Posterior cingulate gyrus (tissue), 11 donors: ENCODE measurements around the gene LRRC55.

Experiments used
- DNase-seq, 10 donors: peaks; one replicate each; pipeline versions ENCODE4 v3.0.0 to v3.0.0-alpha.2; 2020 to 2021; ENCODE audit warnings: mixed read lengths in 3 of 10
- intact Hi-C: fragments of 100-400 bp; cut with DNase I; formaldehyde crosslinking; loops from one replicate; pipeline ENCODE4 v1.15.1; 2023

The LRRC55 gene

DNA sequence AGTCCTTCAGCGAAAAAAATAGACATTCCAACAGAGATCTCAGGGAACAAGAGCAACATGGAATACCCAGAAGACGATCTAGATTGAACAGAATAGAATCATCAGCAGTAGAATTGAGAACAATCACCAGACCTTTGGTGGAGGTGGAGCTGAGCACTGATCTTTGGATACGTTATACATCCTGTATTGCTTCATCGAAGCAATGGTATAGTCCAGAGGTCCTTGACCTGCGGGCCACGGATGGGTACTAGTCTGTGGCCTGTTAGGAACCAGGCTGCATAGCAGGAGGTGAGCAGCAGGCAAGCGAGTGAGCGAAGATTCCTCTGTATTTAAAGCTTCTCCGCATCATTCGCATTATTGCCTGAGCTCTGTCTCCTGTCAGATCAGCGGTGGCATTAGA, 17.6 kb downstream of the LRRC55 start:
- DNase-seq: no peak
- intact Hi-C loops: no loop called here

DNA sequence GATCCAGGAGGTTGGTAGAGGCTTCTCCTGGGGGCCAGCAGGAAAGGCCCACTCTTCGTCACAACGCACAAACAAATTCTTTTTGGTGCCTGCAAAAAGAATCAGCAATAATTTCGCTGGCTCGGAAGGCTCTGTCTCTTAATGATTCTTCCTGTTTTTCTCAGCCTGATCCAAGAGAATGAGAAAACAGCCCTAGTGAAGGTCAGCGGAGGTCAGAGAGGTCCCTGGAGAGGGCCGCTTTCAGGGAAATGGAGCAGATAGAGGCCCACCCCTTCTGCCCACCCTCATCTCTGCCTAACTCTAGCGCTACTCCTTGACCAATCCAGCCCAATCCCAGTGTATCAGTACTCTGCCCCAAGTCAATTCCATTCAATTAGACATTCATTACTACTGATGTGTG, 19.2 kb downstream of the LRRC55 start:
- intact Hi-C loops: no loop called here

DNA sequence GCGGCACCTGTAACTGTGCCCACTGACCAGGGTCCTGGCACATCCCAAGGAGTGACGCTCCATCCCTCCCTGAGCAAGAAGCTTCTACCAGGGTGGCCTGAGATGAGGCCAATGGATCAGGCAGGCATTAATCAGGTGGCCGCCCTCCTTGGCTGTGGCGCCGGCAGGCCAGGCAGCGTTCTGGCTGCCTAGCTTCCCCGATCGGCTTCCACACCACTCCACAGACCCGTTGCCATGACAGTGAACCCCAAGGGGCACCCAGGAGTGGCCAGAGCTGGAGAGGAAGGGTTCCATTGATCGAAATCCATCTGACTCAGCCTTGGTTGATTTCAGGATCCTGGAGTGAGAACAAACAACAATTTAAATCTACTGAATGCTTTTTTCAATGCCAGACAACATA, 20.5 kb downstream of the LRRC55 start:
- intact Hi-C loops: no loop called here
- peak in 3 of 10 donors; percentile 24 to 77 (median 32) for DNase-seq

More for the DNA sequence above, 19.2 kb downstream of the LRRC55 start:
- DNase-seq: no peak

DNA sequence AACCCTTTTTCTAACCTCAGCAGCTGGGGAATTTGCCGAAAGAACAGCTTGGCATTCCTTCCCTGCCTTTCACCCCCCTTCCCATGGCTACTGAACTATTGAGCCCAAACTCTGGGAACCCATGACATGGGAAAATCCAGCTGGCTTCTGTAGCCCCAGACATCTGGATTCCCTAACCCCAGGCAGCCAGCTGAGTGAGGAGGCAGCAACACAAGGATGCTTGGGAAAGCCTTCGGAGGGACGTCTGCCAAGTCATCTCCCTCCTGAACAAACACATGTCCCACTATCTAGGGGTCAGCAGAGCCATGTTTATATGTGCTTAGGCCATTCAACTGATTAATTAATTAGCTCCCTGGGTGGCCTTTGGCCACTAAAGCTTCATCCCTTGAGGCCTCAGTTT, 21.6 kb downstream of the LRRC55 start:
- no peak for DNase-seq
- intact Hi-C loops: no loop called here

DNA sequence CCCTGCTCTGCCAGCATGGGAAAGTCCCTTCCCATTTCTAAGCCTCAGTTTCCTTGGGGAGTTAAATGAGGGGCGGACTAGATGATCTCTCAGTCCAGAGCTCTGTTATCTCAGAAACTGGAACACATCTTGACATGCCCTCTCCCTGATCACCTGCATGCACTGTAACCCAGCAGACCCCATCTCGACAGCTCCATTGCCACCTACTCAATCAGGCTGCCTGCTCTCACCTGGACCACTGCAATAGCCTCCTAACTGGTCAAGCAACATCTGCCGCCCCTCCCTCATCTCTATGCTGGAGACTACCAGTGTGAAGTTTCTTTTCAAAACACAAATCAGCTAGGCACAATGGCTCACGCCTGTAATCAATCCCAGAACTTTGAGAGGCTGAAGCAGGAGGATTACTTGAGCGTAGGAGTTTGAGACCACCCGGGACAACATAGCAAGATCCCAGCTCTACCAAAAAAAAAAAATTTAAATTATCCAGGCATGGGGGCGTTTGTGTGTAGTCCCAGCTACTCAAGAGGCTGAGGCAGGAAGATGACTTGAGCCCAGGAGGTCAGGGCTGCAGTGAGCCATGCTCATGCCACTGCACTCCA, 22.2 kb downstream of the LRRC55 start:
- intact Hi-C loops: no loop called here

DNA sequence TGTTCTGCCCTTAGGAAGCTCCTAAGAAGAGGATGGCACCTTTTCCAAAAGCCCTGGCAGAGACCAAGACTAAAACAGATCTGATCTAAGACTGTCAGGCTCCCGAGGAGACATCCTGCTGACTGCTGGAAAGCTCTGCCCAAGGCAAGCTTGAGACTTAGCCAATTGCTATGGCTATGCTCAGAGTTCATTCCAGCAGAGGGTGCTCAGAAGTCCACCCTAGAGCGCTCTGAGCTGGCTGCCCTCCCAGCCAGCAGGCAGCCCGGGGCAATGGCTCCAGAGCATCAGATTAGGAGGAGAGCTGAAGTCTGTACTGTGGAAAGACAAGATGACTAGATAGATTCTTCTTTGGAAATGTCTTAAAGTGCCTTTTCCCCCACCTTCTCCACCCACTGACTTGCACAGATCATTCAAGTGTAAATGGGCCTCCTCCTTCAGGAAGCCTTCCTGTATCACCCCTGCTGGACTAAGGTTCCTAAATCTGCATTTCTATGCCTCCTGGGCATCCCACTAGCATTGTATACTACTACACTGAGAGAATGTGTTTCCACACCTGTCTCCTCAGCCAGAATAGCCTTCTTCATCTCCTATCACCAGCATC, 23.4 kb downstream of the LRRC55 start:
- DNase-seq: no peak
- intact Hi-C loops: no loop called here

More for the DNA sequence above, 22.2 kb downstream of the LRRC55 start:
- no peak for DNase-seq

DNA sequence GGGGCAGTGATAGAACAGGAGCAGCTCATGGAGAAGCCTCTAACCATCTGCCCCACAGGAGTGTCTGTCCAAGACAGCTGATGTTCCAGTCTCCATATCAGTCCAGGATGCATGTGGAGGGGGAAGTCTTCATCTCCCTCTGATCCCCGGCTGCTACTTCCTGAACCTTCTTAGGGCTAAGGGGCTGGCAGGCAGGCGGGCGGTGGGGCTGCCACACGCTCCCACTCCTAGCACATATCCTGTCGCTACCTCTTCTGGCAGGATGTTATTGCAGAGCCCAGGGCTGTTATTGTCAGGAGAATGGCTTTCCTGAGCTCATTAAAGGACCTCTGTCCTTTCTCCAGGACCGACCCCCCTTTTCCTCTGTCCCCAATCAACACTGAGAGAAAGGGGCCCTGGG, 25.4 kb downstream of the LRRC55 start:
- no peak for DNase-seq
- intact Hi-C loops: no loop called here

DNA sequence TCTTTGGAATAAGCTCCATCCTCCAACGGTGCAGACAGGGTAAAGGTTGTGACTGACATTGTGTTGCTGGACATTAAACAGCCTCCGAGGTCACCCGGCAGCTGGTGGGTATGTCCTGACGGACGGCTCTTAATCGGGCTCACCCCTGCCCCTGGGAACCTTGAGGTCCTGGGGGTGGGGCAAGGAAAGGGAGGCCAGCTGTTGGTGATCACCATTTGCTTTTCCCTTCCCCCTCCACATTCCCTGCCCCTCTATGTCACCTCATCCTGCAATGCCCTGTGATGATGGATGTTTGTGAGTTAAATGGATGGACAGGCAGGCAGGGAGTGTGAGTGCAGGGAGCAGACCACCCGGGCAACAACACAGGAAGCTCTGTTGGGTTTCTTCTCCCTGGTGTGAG, 29.0 kb downstream of the LRRC55 start:
- DNase-seq: no peak
- intact Hi-C loops: no loop called here

DNA sequence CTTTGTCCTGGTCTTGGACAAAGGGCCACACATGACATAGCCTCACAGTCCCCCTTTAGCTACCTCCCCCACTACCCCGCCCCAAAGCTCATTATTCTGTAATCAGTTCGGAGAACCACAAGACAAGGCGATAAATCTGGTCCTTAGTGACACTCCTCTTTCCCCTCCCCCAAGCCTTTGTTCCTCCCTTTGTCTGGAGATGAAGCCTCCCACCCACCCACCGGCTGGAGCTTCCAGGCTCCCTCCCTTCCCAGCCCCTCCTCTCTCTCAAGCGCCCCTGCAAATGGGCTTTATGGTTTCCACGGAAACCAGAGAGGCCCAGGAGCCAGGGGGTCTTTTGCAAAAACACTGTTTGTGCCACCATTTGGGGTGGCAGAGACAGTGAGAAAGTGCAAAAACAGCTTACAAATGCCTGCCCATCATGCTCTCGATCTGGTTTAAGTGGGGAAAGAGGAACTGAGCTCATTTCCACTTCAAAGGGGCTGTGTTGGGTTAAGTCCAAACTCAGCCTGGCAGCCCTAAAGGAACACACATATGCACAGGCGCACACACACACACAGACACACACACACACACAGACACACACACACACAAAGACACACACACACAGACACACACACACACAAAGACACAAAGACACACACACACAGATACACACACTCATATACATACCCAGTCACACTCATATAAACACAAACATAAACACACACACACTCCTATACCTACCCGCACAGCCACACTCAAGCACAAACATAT, 31.8 kb downstream of the LRRC55 start:
- intact Hi-C loops: no loop called here
- DNase-seq: no peak

DNA sequence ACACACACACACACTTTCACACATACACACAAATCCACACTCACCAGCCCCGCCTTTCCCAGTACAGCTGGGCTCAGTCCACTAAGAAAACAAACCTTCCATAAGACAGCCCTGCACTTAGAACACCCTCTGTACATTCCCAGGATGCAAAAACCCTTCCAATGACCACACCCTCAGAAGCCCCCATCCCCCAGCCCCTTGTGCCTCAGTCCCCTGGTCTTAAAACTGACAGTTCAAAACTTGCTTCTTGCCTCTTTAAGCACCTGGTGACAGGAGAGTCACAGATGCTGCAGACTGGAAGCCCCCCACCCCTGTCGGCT, 32.3 kb downstream of the LRRC55 start:
- intact Hi-C loops: no loop called here
- DNase-seq: no peak

DNA sequence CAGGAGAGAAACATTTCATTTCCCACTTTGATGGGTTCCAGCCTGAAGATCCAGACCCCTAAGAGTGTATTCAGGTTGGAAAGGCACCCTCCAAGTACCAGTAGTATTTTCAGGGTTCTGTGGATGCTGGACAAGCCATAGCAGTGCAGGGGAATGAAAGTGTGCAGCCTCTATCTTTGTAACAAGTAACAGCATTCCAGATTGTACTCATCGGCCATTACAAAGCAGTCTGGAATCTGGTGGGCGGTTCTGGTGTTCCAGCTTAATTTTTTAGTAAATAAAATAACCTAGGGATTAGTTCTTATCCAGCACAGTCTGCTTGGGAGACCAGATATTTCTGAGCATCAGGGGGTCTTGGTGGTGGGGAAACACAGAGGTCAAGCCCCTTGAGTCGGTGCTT, 32.7 kb downstream of the LRRC55 start:
- intact Hi-C loops: no loop called here
- DNase-seq: no peak

DNA sequence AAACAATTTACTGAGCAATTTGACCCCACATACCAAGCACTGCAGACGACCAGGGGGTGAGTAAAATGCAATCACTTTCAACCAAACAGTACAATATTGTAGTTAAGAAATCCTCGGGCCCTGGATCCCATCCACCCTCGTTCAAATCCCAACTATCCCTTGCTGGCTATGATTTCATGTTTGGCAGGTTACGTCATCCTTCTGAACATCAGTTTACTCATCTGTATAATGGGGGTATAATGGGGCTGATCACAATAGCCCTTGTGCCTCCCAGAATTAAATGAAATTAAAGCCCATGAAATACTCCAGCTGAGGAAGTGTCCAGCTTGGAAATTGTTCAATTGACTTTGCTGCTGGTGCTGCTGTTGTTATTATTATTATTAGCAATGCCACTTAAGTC, 34.7 kb downstream of the LRRC55 start:
- intact Hi-C loops: no loop called here
- DNase-seq: no peak

DNA sequence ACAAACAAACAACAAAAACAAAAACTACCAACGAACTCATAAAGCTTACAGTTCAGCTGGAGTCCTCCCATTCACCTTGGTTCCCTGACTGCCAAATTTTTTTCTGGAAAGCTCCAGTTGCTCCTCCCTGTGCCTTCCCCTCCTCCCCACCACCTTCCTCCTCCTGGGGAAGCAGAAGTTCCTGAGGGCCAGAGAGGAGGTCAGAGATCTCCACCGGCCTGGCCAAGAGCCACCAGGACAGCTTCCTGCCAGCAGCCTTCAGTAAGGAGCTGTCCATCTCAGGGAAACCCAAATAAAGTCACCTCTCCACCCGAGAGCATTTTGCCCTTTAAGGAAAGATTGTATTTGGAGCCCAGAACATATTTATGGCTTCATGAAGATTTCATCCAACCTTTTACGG, 35.3 kb downstream of the LRRC55 start:
- intact Hi-C loops: no loop called here
- DNase-seq: no peak

DNA sequence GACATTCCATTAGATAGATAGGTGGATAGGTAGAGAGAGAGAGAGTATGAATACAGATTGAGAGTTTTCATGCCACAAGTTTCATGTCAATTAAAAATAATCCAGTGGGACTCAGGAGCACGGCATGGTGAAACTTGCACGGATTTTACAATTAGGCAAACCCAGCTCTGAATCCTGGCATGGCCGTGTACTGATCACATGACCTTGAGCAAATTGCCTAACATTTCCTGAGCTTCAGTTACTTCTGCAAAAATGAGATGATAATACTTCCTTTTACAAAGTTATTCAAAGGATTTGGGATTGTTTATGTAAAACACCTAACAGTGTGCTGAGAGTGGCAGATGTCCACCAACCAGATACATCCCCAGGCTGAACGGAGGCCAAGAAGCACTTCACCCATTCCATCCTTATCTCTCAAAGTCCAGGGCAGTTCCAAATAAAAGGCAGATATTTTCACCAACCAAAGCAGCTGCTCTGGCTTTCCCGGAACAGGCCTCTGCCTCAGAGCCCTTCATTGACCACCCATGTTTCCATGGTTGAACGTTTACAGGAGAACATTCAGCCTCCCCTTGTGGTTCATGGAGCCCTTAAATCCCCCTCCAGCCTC, 37.4 kb downstream of the LRRC55 start:
- no peak for DNase-seq
- intact Hi-C loops: no loop called here

DNA sequence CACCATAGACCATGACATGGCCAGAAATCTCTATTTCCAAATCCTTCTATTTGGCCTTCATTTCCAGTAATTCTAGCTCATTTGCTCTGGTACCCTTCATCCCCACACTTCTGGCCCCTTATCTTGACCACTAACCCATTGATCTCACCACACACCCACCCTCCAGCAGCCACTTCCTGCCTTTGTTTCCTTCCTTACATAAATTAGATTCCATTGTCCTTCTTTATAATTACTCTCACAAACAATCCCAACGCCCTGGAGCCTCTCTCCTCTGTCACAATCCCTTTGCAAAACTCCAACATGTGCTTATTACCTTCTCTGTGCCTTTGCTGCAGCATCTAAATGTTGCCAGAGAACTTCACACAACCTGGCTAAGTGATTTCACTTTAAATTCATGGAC, 40.5 kb downstream of the LRRC55 start:
- intact Hi-C loops: no loop called here
- DNase-seq: no peak

DNA sequence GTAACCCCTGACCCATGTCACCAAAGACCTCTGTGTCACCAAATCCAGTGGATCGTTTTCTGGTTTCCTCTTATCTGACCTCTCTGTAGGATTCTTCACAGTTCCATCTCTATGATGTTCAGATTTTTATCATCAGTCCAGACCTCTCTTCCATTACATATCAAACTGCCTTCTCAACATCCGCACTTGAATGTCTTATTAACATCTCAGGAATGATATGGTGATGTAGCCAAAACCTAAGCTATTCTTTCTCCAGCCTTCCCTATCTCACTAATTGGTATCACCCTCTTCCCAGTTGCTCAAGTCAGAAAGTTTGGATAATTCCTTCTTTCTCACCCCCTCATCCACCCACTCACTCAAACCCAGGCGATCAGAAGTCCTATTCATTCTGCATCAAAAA, 41.8 kb downstream of the LRRC55 start:
- DNase-seq: no peak
- intact Hi-C loops: no loop called here

DNA sequence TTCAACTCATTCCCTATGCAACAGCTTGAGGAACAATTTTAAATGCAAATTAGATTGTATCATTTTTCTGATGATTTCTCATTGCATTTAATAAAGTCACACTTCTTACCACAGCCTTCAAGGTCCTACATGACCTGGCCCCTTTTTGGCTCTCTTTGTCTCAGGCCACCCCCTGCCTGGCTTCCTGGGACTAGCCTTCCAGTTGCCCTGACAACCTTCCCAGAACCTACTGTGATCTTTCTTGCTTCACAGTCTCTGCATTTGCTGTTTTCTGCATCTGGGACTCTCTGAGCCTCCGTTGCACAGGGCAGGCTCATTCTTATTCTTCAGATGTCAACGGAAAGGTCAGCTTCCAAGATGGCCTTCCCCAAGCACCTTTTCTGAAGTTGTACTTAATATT, 42.4 kb downstream of the LRRC55 start:
- DNase-seq: no peak
- intact Hi-C loops: no loop called here

DNA sequence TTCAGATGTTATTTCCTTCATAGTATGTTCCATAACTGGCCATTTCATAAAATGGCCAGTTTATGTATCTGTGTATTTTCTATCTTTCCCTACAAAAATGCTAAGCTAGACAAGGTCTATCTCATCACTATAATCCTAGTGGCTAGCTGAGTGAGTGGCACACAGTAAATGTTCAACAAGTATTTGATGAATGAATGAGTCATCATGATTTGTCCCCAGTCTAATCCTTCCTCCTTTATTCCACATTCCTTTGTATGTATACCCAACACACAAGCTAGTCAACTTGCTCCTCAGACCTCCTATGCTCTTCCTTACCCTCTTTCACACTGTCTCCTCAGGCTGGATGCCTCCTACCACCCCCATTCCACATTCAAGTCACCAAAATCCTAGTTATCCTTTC, 42.8 kb downstream of the LRRC55 start:
- no peak for DNase-seq
- intact Hi-C loops: no loop called here

DNA sequence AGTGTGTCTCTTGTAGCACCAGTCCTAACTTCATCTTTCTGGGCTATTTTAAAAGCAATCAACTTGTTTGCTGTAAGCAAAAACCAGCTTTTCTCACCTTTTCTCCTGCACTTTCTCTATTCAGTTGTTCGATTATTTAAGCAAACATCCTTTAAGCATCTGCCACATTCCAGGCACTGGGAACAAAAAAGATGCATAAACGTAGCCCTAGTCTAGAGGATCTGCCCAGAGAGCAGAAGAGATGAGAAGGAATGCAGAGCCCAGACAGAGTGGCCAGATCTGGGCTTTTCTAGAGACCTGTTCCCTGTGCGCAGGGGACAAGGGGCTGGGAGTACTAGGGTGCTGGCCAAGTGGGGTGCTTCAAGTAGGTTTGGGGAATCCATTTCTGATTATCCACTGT, 46.8 kb downstream of the LRRC55 start:
- no peak for DNase-seq
- intact Hi-C loops: no loop called here

DNA sequence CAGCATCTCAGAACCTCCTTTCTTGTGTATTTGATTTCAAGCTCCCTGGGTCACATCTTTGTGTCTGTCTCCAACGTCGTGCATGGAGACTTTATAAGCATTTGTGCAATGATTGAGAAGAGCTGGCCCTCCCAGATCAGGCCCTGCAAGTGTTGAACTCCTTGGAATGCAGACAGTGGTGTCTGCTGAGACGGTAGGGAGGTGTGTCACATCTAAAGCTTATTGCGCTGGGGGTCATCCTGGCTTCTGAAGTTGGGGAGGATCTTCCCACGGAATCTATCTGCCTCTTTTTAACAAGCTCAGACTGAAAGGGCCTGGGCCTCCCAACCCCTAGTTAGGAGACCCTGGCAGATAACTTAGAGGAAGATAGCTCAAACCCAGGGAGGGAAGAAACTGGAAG, 48.6 kb downstream of the LRRC55 start:
- intact Hi-C loops: no loop called here
- DNase-seq: no peak

DNA sequence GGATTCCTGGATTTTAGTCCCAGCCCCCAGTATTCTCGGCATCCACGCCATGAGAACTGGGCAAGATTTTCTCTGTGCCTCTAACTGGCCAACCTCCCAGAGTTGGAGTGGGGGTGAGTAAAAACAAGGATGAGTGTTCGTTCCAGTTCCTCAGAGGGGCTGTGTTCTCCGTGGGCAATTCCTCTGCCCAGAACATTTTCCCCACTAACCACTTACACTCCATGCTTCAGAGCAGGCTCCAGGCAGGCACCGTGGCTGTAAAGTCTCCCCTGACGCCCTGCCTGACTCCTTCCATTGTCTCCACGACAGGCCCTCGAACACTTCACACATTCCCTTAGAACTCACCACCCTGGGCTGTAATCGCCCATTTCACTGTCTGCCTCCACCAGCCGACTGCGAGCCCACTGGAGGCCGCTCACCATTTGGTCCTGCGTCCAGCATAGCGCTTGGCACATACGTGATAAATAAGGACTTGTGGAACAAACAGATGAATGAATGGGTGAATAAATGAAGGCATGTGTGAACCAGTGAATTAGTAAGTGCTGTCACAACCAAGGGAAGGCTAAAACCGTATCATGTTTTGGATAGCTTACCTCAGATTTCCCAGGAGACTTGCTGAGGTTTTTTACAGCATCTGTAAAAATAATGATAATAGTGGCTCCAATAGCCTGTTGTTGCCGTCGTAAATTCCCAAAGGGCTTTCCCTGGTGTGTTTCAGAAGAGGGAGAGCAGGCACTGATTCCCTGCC, 49.2 kb downstream of the LRRC55 start:
- intact Hi-C loops: no loop called here

More for the DNA sequence above, 49.2 kb downstream of the LRRC55 start:
- peak in 2 of 10 donors; percentile 15 to 71 for DNase-seq
